Retinal pigment epithelial cell (primary cell): ENCODE measurements around the gene DHX57.

Experiments used
- DNase-seq: peaks from one replicate; pipeline ENCODE4 v3.0.0-alpha.2; 2010; ENCODE audit warnings: low read depth
- H3K4me3 ChIP-seq: 2 replicates; pipeline ENCODE4 v1.5.1; 2011; ENCODE audit warnings: mild to moderate bottlenecking, low read length, control low read depth, moderate library complexity
- TF ChIP-seq, protein P1 (sequence below): conservative IDR thresholded peaks from 2 replicates; pipeline ENCODE4 v1.5.1; 2011; ENCODE audit warnings: low read depth, low read length, control low read depth, inconsistent platforms

Gene DHX57

GRCh38 chr2:38907743-38908562 is 32.2 kb upstream of the DHX57 start:
- H3K4me3 ChIP-seq, result no peak overlapping the region
- DNase-seq, result no peak
- TF ChIP-seq, protein P1, sequence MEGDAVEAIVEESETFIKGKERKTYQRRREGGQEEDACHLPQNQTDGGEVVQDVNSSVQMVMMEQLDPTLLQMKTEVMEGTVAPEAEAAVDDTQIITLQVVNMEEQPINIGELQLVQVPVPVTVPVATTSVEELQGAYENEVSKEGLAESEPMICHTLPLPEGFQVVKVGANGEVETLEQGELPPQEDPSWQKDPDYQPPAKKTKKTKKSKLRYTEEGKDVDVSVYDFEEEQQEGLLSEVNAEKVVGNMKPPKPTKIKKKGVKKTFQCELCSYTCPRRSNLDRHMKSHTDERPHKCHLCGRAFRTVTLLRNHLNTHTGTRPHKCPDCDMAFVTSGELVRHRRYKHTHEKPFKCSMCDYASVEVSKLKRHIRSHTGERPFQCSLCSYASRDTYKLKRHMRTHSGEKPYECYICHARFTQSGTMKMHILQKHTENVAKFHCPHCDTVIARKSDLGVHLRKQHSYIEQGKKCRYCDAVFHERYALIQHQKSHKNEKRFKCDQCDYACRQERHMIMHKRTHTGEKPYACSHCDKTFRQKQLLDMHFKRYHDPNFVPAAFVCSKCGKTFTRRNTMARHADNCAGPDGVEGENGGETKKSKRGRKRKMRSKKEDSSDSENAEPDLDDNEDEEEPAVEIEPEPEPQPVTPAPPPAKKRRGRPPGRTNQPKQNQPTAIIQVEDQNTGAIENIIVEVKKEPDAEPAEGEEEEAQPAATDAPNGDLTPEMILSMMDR, result no peak

DNA sequence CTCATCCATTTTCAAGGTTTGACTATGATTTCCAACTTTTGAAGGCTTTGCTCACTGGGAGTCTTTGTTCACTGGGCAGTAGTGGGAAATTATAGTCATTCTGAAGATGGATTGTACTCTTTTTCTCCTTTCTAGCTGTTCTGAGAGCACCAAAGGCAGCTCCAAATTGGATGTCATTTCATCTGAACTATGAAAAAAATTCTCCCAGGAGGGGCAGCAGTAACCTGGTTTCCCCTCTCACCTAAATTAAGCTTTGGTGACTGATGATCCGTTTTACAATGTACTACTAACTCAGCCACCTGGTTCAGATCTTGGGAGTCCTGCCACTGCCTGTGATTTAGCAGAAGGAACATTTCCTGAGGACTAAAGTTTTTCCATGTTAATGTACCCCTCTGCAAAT is 31.5 kb upstream of the DHX57 start:
- no peak for DNase-seq
- TF ChIP-seq, protein P1, result no peak
- H3K4me3 ChIP-seq, result no peak overlapping the region

- TF ChIP-seq, protein P1, result no peak
- no peak overlapping the region for H3K4me3 ChIP-seq
- DNase-seq, result no peak
Measured at GRCh38 chr2:38905251-38905650, 29.5 kb upstream of the DHX57 start.

DNA sequence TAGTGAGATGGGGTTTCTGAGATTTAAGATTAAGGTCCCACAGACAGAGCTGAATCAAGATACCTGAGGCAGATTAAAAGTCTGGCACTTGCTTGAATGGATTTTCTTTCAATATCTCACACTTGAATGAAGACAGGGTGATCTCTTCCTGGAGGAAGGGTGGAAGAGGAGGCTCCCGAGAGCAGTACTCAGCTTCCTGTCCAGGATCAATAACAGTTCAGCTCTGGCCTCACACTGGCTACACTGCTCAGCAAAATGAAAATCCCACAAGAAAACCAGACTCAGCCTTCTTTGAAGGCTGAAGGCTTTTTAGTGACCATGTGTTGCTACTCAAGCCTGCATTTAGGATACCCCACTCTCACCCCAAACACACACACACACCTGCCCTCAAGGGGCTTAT is 25.0 kb upstream of the DHX57 start:
- TF ChIP-seq, protein P1, result no peak
- no peak for DNase-seq
- H3K4me3 ChIP-seq, result no peak overlapping the region

GRCh38 chr2:38898256-38898655 is 22.5 kb upstream of the DHX57 start:
- DNase-seq, result no peak
- H3K4me3 ChIP-seq, result no peak overlapping the region
- TF ChIP-seq, protein P1, result no peak

DNA sequence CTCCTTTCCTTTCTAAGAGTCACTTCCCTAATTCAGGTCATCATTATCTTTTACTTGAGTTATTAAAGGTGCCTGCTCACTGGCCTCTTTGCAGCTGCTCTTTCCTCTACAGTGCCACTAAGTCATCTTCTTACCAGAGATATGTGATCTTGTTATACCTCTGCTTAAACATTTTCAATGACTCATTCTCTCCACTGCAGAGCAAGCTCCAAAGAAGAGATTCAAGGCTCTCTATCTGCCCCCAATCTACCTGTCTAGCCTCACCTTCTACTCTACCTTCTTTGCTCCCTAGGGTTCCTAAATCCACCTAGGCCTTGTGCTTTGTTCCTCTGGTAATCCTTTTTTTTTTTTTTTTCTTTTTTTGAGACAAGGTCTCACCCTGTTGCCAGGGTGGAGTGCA is 17.1 kb upstream of the DHX57 start:
- no peak overlapping the region for H3K4me3 ChIP-seq
- DNase-seq, result no peak
- TF ChIP-seq, protein P1, result no peak

GRCh38 chr2:38889575-38889974 is 13.8 kb upstream of the DHX57 start, which contains the start of gene ARHGEF33:
ARHGEF33 (plus strand) TSS chr2:38889875; CDS start chr2:38919448, 29,573 bp downstream.
- no peak for DNase-seq
- H3K4me3 ChIP-seq, result no peak within 1 kb of the TSS
- TF ChIP-seq, protein P1, result no peak
